Vagina (tissue), 2 donors: ENCODE data around the gene INHBC. TPM values are rescaled to one million over a fixed set of nuclear protein-coding genes. Genes with fewer than 3 reads are reported as not detected.

Source experiments
- DNase-seq, 2 donors: peaks; one replicate each; pipeline ENCODE4 v3.0.0-alpha.2; 2017; ENCODE audit errors: extremely low spot score in 2 of 2
- H3K27ac ChIP-seq: fragments of 200-600 bp; sonication (generic); one replicate; pipeline ENCODE4 v1.5.1; 2019
- H3K27me3 ChIP-seq: fragments of 200-600 bp; sonication (generic); one replicate; pipeline ENCODE4 v1.5.1; 2019
- H3K36me3 ChIP-seq, 2 donors: fragments of 200-600 bp; sonication (generic); one replicate each; pipeline ENCODE4 v1.5.1; 2017 to 2019
- H3K4me1 ChIP-seq: fragments of 200-600 bp; sonication (generic); one replicate; pipeline ENCODE4 v1.5.1; 2019
- H3K4me3 ChIP-seq, 2 donors: fragments of 200-600 bp; sonication (generic); 1 replicate in 1 of 2; 2 replicates in 1 of 2; pipeline ENCODE4 v1.5.1; 2016 to 2019
- H3K9me3 ChIP-seq: fragments of 200-600 bp; sonication (generic); one replicate; pipeline ENCODE4 v1.5.1; 2019
- POLR2A ChIP-seq, 2 donors: fragments of 450-650 bp; IDR thresholded peaks; one replicate each; pipeline ENCODE4 v1.6.1; 2017; ENCODE audit warnings: antibody characterized with exemption in 2 of 2, mild to moderate bottlenecking in 2 of 2, moderate library complexity in 2 of 2
- POLR2AphosphoS5 ChIP-seq, 2 donors: sonication (generic); formaldehyde crosslinking; IDR thresholded peaks; one replicate each; pipeline ENCODE4 v1.9.0; 2017; ENCODE audit warnings: antibody characterized with exemption in 2 of 2, mild to moderate bottlenecking in 2 of 2, low read depth in 1 of 2; ENCODE audit not compliant: insufficient read depth in 1 of 2
- intact Hi-C: fragments of 100-400 bp; cut with DNase I; formaldehyde crosslinking; loops from one replicate; pipeline ENCODE4 v1.15.1; 2023
- total RNA-seq: library from RNA; depleted of rRNA; stranded (reverse); fragments of >200 nt; gene quantifications from one replicate; pipeline ENCODE4 v1.2.3, GENCODE V29; 2016
- TF ChIP-seq, protein P1 (sequence below), 3 experiments: fragments of 450-650 bp in 2 of 3; fragments of 200-600 bp in 1 of 3; sonication (generic) in 1 of 3; IDR thresholded peaks; one replicate each; pipeline ENCODE4 v1.5.1; 2017 to 2019; ENCODE audit warnings: antibody characterized with exemption in 3 of 3, mild to moderate bottlenecking in 2 of 3, moderate library complexity in 2 of 3

The INHBC gene
- total RNA-seq, 1 donor from 2014 or later = not detected

DNA sequence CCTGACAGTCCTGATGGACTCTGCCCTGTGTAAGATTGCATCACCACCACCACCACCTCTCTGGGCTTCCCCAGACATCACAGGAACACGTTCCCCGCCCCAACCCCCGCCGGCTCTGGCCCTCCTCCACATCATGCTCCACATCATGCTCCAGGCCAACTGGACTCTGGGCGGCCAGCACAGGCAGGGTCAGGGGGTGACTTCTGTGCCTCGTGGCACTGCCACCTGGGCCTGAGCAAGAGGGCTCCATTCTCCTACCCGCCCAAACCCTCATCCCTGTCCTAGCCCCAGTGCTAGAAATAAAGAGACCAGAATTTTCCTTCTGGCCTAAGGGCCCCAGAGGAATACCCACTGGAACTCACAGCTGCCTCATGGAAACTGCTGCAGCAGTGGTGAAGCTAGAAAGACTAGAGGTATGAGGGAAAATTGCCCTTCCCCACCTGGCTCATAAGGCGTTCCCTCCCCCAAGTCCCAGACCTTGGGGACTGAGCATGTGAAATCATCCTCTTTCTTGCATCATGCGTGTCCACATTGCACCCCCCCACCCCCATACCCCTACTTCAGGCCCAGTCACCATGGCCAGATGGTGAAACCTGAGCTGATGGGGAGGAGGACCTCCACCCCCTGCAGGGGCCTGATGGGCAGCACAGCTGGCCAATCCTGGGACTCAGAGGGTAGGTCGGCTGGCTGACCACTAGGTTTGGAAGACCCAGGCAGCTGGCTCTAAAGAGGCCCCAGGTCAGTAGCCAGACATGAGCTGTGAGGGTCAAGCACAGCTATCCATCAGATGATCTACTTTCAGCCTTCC is 20.2 kb downstream of the INHBC start, which contains the start of gene INHBE:
TSS of gene INHBE (plus strand) at position 742 of the 808 bp plus-strand sequence. CDS start 230 bp downstream, outside the sequence.
- Histone ChIP-seq H3K9me3 (no peaks in the 10 kb centered on the region), H3K27ac (no peak within 1 kb of the TSS), H3K4me1 (no peaks in the 10 kb centered on the region), H3K27me3 (no peaks in the 10 kb centered on the region), H3K4me3 (no peak within 1 kb of the TSS), H3K36me3 (no peaks in the 10 kb centered on the region)
- TF ChIP-seq, protein P1, sequence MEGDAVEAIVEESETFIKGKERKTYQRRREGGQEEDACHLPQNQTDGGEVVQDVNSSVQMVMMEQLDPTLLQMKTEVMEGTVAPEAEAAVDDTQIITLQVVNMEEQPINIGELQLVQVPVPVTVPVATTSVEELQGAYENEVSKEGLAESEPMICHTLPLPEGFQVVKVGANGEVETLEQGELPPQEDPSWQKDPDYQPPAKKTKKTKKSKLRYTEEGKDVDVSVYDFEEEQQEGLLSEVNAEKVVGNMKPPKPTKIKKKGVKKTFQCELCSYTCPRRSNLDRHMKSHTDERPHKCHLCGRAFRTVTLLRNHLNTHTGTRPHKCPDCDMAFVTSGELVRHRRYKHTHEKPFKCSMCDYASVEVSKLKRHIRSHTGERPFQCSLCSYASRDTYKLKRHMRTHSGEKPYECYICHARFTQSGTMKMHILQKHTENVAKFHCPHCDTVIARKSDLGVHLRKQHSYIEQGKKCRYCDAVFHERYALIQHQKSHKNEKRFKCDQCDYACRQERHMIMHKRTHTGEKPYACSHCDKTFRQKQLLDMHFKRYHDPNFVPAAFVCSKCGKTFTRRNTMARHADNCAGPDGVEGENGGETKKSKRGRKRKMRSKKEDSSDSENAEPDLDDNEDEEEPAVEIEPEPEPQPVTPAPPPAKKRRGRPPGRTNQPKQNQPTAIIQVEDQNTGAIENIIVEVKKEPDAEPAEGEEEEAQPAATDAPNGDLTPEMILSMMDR (IDR thresholded peaks at IDR 0.05) = no peak
- TF ChIP-seq POLR2AphosphoS5 (IDR thresholded peaks at IDR 0.05; ENCODE audit: insufficient read depth in 1 of 2, low read depth in 1 of 2) (no peak), POLR2A (IDR thresholded peaks at IDR 0.05) (no peak)
- DNase-seq = peak in 1 of 2 donors; percentile 77
- intact Hi-C loops = loop anchor here (5.0 to 10.0 kb wide), 2 partner anchors 150 to 192 kb away; no protein-coding TSS in a partner anchor

GRCh38 chr12:57455374-57456144 is 21.0 kb downstream of the INHBC start:
- DNase-seq = peak in 1 of 2 donors; percentile 74
- Histone ChIP-seq H3K27ac (no peak overlapping the region), H3K27me3 (no peaks in the 10 kb centered on the region), H3K4me3 (no peak overlapping the region), H3K9me3 (no peaks in the 10 kb centered on the region), H3K36me3 (no peaks in the 10 kb centered on the region), H3K4me1 (peaks cover 7% of the 10 kb centered on the region)
- intact Hi-C loops = loop anchor here (10.0 kb wide), 1 partner anchor 151 kb away; no protein-coding TSS in a partner anchor
- TF ChIP-seq POLR2A (IDR thresholded peaks at IDR 0.05) (no peak), POLR2AphosphoS5 (IDR thresholded peaks at IDR 0.05; ENCODE audit: insufficient read depth in 1 of 2, low read depth in 1 of 2) (no peak)
- TF ChIP-seq, protein P1 (IDR thresholded peaks at IDR 0.05) = no peak

DNA sequence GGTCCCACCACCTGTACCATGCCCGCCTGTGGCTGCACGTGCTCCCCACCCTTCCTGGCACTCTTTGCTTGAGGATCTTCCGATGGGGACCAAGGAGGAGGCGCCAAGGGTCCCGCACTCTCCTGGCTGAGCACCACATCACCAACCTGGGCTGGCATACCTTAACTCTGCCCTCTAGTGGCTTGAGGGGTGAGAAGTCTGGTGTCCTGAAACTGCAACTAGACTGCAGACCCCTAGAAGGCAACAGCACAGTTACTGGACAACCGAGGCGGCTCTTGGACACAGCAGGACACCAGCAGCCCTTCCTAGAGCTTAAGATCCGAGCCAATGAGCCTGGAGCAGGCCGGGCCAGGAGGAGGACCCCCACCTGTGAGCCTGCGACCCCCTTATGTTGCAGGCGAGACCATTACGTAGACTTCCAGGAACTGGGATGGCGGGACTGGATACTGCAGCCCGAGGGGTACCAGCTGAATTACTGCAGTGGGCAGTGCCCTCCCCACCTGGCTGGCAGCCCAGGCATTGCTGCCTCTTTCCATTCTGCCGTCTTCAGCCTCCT is 21.6 kb downstream of the INHBC start:
- peaks cover 14% of the 10 kb centered on the region for H3K4me1 ChIP-seq
- no peaks in the 10 kb centered on the region for H3K36me3 ChIP-seq
- TF ChIP-seq, protein P1 (IDR thresholded peaks at IDR 0.05) = no peak
- TF ChIP-seq POLR2A (IDR thresholded peaks at IDR 0.05) (no peak), POLR2AphosphoS5 (IDR thresholded peaks at IDR 0.05; ENCODE audit: insufficient read depth in 1 of 2, low read depth in 1 of 2) (no peak)
- H3K27ac ChIP-seq = no peak overlapping the region
- no peaks in the 10 kb centered on the region for H3K27me3 ChIP-seq
- intact Hi-C loops = loop anchor here (10.0 kb wide), 1 partner anchor 151 kb away; no protein-coding TSS in a partner anchor
- no peak for DNase-seq
- H3K9me3 ChIP-seq = no peaks in the 10 kb centered on the region
- H3K4me3 ChIP-seq = no peak overlapping the region

GRCh38 chr12:57456737-57457490 is 22.3 kb downstream of the INHBC start:
- intact Hi-C loops = loop anchor here (10.0 kb wide), 1 partner anchor 152 kb away; no protein-coding TSS in a partner anchor
- no peak overlapping the region for H3K4me3 ChIP-seq
- no peaks in the 10 kb centered on the region for H3K27me3 ChIP-seq
- no peak for DNase-seq
- no peaks in the 10 kb centered on the region for H3K36me3 ChIP-seq
- H3K4me1 ChIP-seq = peaks cover 21% of the 10 kb centered on the region
- H3K9me3 ChIP-seq = no peaks in the 10 kb centered on the region
- H3K27ac ChIP-seq = no peak overlapping the region
- TF ChIP-seq, protein P1 (IDR thresholded peaks at IDR 0.05) = no peak
- TF ChIP-seq POLR2A (IDR thresholded peaks at IDR 0.05) = no peak
- TF ChIP-seq POLR2AphosphoS5 (IDR thresholded peaks at IDR 0.05; ENCODE audit: insufficient read depth in 1 of 2, low read depth in 1 of 2) = no peak
